T-helper 2 cell treated with Interferon-gamma antibody and Interleukin-4, amounts not matched to agents 100 ng/mL and 5 ng/mL, for 36 hours (primary cell): ENCODE results near the gene CNEP1R1. TPM values are rescaled to one million over a fixed set of nuclear protein-coding genes. Genes with fewer than 3 reads are reported as not detected.
"Not testable (repeated sequence)": the region's sequence is repeated elsewhere in the genome, so short reads cannot be mapped to it uniquely, and the experiment has no call there.

Experiments used
- intact Hi-C: fragments of 100-400 bp; cut with micrococcal nuclease; formaldehyde crosslinking; loops from one replicate; pipeline ENCODE4 v1.15.1; 2023
- total RNA-seq: library from RNA; stranded (reverse); gene quantifications from 2 replicates; pipeline ENCODE4 v1.2.3, GENCODE V29; 2022

The CNEP1R1 gene
- 24.4 and 27.7 TPM in 2 replicates for total RNA-seq

GRCh38 chr16:50024684-50025536, at the start of gene CNEP1R1:
TSS of gene CNEP1R1 (plus strand) at chr16:50025225. CDS start at chr16:50025316, 91 bp downstream.
- intact Hi-C loops, result loop anchor here (1.0 to 10.0 kb wide), 9 partner anchors 40 to 782 kb away; partner anchors contain the start of genes ADCY7, BRD7 and HEATR3

- intact Hi-C loops, result no loop called here
These were observed 47.6 kb upstream of the CNEP1R1 start for GRCh38 chr16:49977427-49977826.

DNA sequence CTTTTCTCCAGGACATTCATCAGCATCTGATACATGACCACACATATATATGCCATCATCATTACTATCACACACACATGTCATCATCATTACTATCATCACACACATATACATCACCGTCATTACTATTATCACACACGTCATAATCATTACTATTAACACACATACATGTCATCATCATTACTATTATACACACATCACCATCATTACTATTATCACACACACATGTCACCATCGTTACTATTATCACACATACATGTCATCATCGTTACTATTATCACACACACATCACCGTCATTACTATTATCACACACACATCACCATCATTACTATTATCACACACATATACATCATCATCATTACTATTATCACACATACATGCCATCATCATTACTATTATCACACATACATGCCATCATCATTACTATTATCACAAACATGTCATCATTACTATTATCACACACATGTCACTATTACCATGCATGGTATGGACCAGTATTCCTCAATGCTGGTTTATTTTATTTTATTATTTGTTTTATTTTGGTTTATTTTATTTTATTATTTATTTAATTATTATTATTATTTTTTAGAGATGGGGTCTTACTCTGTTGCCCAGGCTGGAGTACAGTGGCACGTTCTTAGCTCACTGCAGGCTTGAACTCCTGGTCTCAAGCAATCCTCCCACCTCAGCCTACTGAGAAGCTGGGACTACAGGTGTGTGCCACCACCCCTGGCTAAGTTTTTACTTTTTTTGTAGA, 46.3 kb upstream of the CNEP1R1 start:
- intact Hi-C loops, result no loop called here

GRCh38 chr16:49980166-49980565, 44.9 kb upstream of the CNEP1R1 start:
- intact Hi-C loops, result no loop called here

- intact Hi-C loops, result no loop called here
These were observed 38.5 kb upstream of the CNEP1R1 start for GRCh38 chr16:49986351-49987124.

GRCh38 chr16:49987381-49987780, 37.6 kb upstream of the CNEP1R1 start:
- intact Hi-C loops, result no loop called here

GRCh38 chr16:49992825-49993224, 32.2 kb upstream of the CNEP1R1 start:
- intact Hi-C loops, result no loop called here

GRCh38 chr16:49993579-49993978, 31.4 kb upstream of the CNEP1R1 start:
- intact Hi-C loops, result no loop called here

GRCh38 chr16:49994006-49994405, 31.0 kb upstream of the CNEP1R1 start:
- intact Hi-C loops, result no loop called here

DNA sequence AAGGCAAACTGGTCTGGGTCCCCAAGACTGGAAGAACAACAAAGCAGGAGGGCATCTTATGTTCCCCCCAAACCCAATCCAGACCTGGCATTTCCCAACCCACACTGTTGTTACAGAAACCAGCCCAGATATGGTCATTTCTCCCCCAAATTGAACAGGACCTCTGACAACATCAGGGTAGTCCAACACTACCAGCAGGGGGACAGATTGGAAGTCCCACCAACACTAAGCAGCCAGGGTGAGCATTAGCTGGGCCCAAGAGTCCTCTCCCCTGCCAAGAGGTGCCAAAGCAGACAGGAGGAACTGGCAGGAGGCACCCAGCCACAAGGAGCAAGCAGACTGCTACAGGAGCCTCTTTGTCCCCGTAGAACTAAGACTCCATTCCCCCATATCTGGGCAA, 29.3 kb upstream of the CNEP1R1 start:
- intact Hi-C loops, result no loop called here

DNA sequence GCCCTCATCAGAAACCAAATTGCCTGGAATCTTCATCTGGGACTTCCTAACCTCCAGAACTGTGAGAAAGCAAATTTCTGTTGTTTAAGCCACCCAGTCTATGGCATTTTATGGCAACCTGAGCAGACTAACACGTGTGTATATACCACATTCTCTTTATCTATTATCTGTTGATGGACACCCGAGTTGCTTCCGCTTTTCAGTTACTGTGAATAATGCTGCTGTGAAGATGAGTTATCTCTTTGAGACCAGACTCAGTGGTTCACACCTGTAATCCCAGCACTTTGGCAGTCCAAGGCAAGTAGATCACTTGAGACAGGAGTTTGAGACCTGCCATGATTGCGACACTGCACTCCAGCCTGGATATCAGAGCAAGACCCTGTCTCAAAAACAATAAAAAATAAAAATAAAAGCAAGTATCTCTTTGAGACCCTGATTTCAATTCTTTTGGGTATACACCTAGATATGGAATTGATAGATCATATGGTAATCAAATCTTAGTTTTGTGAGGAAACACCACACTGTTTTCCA, 27.2 kb upstream of the CNEP1R1 start:
- intact Hi-C loops, result no loop called here

DNA sequence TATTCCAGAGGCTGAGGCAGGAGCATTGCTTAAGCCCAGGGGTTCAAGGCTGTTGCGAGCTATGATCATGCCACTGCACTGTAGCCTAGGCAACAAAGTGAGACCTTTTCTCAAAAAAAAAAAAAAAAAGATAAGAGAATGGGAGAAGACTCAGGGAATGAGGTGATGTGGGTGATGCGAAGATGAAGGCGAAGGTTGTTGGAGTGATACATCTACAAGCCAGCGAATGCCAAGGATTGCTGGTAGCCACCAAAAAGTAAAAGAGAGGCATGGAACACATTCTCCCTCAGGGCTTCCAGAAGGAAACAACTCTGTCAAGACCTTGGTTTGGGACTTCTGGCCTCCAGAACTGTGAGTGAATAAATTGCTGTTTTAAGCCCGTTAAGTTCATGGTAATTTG, 26.0 kb upstream of the CNEP1R1 start:
- intact Hi-C loops, result no loop called here

DNA sequence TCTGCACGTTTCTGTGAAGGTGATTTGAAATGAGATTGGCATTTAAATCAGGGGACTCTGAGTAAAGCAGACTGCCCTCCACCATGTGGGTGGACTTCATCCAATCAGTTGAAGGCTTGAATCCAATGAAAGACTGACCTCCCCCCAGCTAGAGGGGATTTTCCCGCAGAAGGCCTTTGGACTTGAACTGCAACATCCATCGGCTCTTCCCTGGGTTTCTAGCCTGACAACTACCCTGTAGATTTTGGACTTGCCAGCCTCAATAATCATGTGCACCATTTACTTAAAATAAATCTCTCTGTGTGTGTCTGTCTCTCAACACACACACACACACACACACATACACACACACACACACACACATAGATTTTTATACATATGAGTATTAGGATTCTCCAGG, 23.9 kb upstream of the CNEP1R1 start:
- intact Hi-C loops, result no loop called here

- intact Hi-C loops, result no loop called here
These were observed 22.8 kb upstream of the CNEP1R1 start for GRCh38 chr16:50002190-50002589.

DNA sequence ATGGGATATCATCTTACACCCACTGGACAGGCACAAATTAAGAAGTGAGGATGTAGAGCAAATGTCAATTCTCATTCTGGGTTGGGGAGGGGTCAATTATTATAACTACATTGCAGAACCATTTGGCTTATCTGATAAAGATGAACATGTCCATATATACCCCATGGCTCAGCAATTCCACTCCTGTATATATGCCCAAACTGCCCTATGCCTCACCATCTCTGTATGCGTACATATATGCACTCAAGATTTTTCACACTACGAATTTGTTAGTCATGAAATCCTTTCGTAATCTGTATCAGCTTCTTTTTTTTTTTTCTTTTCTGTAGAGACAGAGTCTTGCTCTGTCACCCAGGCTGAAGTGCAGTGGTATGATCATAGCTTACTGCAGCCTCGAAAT, 20.8 kb upstream of the CNEP1R1 start:
- intact Hi-C loops, result no loop called here

DNA sequence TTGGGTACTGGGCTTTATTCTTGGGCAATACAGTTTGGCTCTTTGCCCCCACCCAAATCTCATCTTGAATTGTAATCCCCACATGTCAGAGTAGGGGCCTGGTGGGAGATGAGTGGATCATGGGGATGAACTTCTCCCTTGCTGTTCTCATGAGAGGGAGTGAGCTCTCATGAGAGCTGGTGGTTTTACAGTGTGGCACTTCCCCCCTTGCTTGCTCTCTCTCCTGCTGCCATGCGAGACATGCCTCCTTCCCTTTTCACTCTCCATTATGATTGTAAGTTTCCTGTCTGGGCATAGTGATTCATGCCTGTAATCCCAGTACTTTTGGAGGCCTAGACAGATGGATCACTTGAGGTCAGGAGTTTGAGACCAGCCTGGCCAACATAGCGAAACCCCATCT, 18.1 kb upstream of the CNEP1R1 start:
- intact Hi-C loops, result no loop called here

GRCh38 chr16:50007744-50008143, 17.3 kb upstream of the CNEP1R1 start:
- intact Hi-C loops, result no loop called here

DNA sequence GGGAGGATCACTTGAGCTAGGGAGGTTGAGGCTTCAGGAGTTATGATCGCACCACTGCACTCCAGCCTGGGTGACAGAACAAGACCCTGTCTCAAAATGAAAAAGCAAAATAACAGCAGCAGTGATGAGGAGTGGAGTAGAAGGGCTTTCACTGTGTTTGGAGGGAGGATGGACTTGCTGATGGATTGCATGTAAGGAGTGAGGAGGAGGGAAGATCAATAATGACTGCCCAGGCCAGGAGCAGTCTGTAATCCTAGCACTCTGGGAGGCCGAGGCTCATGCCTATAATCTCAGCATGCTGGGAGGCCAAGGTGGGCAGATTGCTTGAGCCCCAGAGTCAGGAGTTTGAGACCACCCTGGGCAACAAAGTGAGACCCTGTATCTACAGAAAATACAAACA, 14.8 kb upstream of the CNEP1R1 start:
- intact Hi-C loops, result no loop called here

- intact Hi-C loops, result no loop called here
These were observed 13.3 kb upstream of the CNEP1R1 start for GRCh38 chr16:50011707-50012106.

DNA sequence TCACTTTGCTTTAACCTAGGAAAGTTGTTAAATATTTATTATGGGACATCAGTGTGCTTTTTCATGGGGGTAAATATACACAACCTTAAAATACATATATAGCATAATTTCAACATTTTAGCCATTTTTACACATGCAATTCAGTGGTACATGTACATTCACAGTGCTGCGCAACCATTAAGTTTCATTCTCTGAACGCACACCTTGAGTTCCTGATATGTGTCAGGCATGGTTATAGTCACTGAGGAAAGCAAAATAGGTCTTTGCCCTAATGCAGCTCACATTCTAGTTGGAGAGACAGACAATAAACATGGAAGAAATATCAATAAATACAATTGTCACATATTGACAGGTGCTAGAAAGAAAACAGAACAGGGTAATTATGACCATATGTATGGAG, 12.8 kb upstream of the CNEP1R1 start:
- intact Hi-C loops, result no loop called here

GRCh38 chr16:50014211-50014610, 10.8 kb upstream of the CNEP1R1 start:
- intact Hi-C loops, result not testable (repeated sequence)
